Pancreas (tissue), 10 donors: ENCODE data around the gene MRGPRD. TPM values are rescaled to one million over a fixed set of nuclear protein-coding genes. Genes with fewer than 3 reads are reported as not detected.
A peak's percentile ranks its signal among the peaks of the same experiment; 100 is the strongest.

Experiments used
- ATAC-seq, 4 donors: fragments of 200-7000 bp; cut with Tn5 transposase; one replicate each; pipeline versions ENCODE4 v1.8.0 to v1.9.1; 2020; ENCODE audit warnings: mild to moderate bottlenecking in 4 of 4, moderate library complexity in 4 of 4
- DNase-seq, 6 donors: peaks; one replicate each; pipeline ENCODE4 v3.0.0-alpha.2; 2020
- FAIRE-seq: peaks from 2 replicates; lab custom pipeline; 2012; peaks lifted over from hg19 to GRCh38; lab: Jason Lieb, UNC
- H3K27ac ChIP-seq, 4 donors: fragments of 200-600 bp; sonication (generic); 1 replicate in 3 of 4; 2 replicates in 1 of 4; pipeline versions ENCODE4 v1.5.0 to v1.8.0; 2020
- H3K27me3 ChIP-seq, 4 donors: fragments of 200-600 bp; one replicate each; pipeline ENCODE4 v1.8.0; 2021
- H3K36me3 ChIP-seq, 3 donors: fragments of 200-600 bp; sonication (generic) in 1 of 3; one replicate each; pipeline versions ENCODE4 v1.5.0 to v1.8.0; 2020 to 2021
- H3K4me1 ChIP-seq, 3 donors: fragments of 200-600 bp; one replicate each; pipeline ENCODE4 v1.8.0; 2021
- H3K4me3 ChIP-seq, 4 donors: fragments of 200-600 bp; sonication (generic) in 2 of 4; one replicate each; pipeline versions ENCODE4 v1.5.0 to v1.8.0; 2020 to 2021
- H3K9me3 ChIP-seq, 4 donors: fragments of 200-600 bp; one replicate each; pipeline ENCODE4 v1.8.0; 2021
- WGBS, 2 donors: extraction: QIAGEN DNeasy Blood & Tissue Kit; methylation state at CpG; one replicate each; pipeline ENCODE4 v1.1.7; 2013; 5-methylcytosine and 5-hydroxymethylcytosine counted together
- intact Hi-C, 3 donors: fragments of 100-400 bp; cut with DNase I; formaldehyde crosslinking; loops; one replicate each; pipeline versions ENCODE4 v1.11.1 to v1.14.2; 2022
- polyA plus RNA-seq, 2 donors: library from polyadenylated mRNA; stranded (reverse); fragments of 200-250 nt; gene quantifications; one replicate each; pipeline ENCODE4 v1.2.3, GENCODE V29; 2013
- total RNA-seq, 6 donors: library from RNA; stranded (reverse); fragmentation: NEBNext Ultra II Directional in 4 of 6; extraction: Animal tissue kit (Norgen Biotek cat#: 25700) in 4 of 6; gene quantifications; one replicate each; pipeline versions ENCODE4 v1.2.1 to v1.2.4, GENCODE V29; 2021 to 2023
- TF ChIP-seq, protein P1 (sequence below), 4 donors: fragments of 200-600 bp; sonication (generic) in 3 of 4; IDR thresholded peaks; one replicate each; pipeline versions ENCODE4 v1.5.0 to v1.8.0; 2021; ENCODE audit warnings: antibody characterized with exemption in 4 of 4
- donor health status: healthy with polysubstance abuse.
- donor health status: DM: no; HTN: no; CAD: no; lungs with moderate emphysema.
- donor health status: DM: no; HTN: no; CAD: no.
- donor health status: control.
- donor health status: control.
- donor health status: Bipolar disorder and iron deficiency.
- donor health status: DM: yes; HTN: yes; CAD: no.
- donor health status: DM: no; HTN: no; CAD: no.
- donor health status: DM: no; HTN: no; CAD: no.
- donor health status: DM: yes; HTN: yes; CAD: no.

The MRGPRD gene
- total and polyA plus RNA-seq, 8 donors = not detected

DNA sequence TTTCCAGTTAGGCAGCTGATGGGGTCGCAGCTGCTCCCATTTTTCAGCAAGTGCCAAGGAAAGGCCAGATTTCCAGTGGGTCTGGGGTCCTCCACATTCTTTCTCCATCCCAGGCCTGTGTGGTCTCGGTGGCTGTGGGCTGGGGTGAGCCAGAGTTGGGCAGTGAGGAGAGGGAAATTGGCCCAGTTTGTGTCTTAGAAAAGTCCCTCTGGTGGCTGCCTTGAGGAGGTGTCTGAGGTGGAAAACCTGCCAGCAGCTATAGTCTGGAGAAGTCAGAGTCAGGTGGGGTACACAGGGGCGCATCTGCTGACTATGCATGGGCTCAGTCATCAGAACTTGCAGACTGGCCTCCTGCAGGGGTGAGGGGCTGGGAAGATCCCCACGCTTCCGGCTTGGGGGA, 30.5 kb downstream of the MRGPRD start:
- TF ChIP-seq, protein P1, sequence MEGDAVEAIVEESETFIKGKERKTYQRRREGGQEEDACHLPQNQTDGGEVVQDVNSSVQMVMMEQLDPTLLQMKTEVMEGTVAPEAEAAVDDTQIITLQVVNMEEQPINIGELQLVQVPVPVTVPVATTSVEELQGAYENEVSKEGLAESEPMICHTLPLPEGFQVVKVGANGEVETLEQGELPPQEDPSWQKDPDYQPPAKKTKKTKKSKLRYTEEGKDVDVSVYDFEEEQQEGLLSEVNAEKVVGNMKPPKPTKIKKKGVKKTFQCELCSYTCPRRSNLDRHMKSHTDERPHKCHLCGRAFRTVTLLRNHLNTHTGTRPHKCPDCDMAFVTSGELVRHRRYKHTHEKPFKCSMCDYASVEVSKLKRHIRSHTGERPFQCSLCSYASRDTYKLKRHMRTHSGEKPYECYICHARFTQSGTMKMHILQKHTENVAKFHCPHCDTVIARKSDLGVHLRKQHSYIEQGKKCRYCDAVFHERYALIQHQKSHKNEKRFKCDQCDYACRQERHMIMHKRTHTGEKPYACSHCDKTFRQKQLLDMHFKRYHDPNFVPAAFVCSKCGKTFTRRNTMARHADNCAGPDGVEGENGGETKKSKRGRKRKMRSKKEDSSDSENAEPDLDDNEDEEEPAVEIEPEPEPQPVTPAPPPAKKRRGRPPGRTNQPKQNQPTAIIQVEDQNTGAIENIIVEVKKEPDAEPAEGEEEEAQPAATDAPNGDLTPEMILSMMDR (IDR thresholded peaks at IDR 0.05) = no peak
- 73 to 75% methylated on average over 5 of the region's 5 CpGs for WGBS, 2 donors
- no peak for FAIRE-seq
- DNase-seq = peak in 1 of 6 donors; percentile 6
- no peaks in the 10 kb centered on the region for H3K4me1 ChIP-seq
- H3K27ac ChIP-seq = no peak overlapping the region
- intact Hi-C loops = no loop called here
- no peak for ATAC-seq
- no peaks in the 10 kb centered on the region for H3K9me3 ChIP-seq
- no peaks in the 10 kb centered on the region for H3K27me3 ChIP-seq
- no peak overlapping the region for H3K4me3 ChIP-seq
- H3K36me3 ChIP-seq = no peaks in the 10 kb centered on the region

DNA sequence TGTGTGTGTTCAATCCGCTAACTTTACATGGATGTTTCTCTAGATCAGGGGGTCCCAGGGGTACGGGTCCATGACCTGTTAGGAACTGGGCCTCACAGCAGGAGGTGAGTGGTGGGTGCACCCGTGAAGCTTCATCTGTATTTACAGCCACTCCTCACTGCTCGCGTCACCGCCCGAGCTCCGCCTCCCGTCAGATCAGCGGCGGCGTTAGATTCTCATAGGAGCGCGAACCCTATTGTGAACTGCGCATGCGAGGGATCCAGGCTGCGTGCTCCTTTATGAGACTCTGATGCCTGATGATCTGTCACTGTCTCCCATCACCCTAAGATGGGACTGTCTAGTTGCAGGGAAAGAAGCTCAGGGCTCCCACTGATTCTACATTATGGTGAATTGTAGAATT, 31.9 kb downstream of the MRGPRD start:
- no peaks in the 10 kb centered on the region for H3K27me3 ChIP-seq
- H3K27ac ChIP-seq = no peak overlapping the region
- ATAC-seq = no peak
- no peak for FAIRE-seq
- WGBS, 2 donors = 90 to 91% methylated on average over 17 of the region's 17 CpGs
- H3K36me3 ChIP-seq = no peaks in the 10 kb centered on the region
- DNase-seq = no peak
- no peak overlapping the region for H3K4me3 ChIP-seq
- no peaks in the 10 kb centered on the region for H3K9me3 ChIP-seq
- intact Hi-C loops = no loop called here
- H3K4me1 ChIP-seq = no peaks in the 10 kb centered on the region
- TF ChIP-seq, protein P1 (IDR thresholded peaks at IDR 0.05) = no peak

DNA sequence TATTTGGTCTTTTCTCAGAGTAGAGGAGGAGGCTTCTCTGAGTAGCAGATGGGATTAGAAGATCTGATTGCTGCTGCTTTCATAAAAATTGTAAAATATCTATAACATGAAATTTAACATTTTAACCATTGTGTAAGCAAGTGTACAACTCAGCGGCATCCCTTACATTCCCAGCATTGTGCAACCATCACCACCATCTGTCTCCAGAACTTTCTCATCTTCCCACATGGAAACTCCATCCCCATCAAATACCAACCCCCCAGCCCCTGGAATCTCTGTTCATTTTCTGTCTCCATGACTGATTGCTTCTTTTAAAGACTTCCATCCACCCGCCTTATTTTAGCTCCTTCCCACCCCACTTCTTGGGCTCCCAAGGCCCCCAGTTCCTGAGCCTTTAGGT, 32.3 kb downstream of the MRGPRD start:
- WGBS, 2 donors = 50 to 63% methylated on average over 2 of the region's 2 CpGs
- Histone ChIP-seq H3K27ac (no peak overlapping the region), H3K36me3 (no peaks in the 10 kb centered on the region), H3K4me1 (no peaks in the 10 kb centered on the region), H3K27me3 (no peaks in the 10 kb centered on the region), H3K4me3 (no peak overlapping the region), H3K9me3 (no peaks in the 10 kb centered on the region)
- ATAC-seq (no peak), FAIRE-seq (no peak), DNase-seq (no peak)
- intact Hi-C loops = no loop called here
- TF ChIP-seq, protein P1 (IDR thresholded peaks at IDR 0.05) = no peak

DNA sequence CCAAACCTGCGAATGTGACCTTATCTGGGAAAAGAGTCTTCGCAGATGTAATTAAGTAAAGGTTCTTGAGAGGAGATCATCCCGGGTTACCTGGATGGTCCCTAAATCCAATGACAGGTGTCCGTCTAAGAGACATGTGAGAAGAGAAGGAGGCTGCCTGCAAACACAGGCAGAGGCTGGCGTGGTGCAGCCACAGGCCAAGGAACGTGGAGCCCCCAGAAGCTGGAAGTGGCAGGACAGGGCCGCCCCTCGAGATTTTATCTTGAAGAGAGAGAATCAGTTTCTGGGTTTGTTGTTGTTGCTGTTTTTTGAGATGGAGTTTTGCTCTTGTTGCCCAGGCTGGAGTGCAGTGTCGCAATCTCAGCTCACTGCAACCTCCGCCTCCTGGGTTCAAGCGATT, 33.6 kb downstream of the MRGPRD start:
- no peaks in the 10 kb centered on the region for H3K9me3 ChIP-seq
- H3K27ac ChIP-seq = peak overlapping the region in 1 of 4 donors; percentile 22
- TF ChIP-seq, protein P1 (IDR thresholded peaks at IDR 0.05) = no peak
- FAIRE-seq (no peak), ATAC-seq (no peak), DNase-seq (peak in 1 of 6 donors; percentile 13)
- no peaks in the 10 kb centered on the region for H3K36me3 ChIP-seq
- H3K27me3 ChIP-seq = no peaks in the 10 kb centered on the region
- no peaks in the 10 kb centered on the region for H3K4me1 ChIP-seq
- intact Hi-C loops = no loop called here
- no peak overlapping the region for H3K4me3 ChIP-seq
- WGBS, 2 donors = 59 to 62% methylated on average over 11 of the region's 11 CpGs

DNA sequence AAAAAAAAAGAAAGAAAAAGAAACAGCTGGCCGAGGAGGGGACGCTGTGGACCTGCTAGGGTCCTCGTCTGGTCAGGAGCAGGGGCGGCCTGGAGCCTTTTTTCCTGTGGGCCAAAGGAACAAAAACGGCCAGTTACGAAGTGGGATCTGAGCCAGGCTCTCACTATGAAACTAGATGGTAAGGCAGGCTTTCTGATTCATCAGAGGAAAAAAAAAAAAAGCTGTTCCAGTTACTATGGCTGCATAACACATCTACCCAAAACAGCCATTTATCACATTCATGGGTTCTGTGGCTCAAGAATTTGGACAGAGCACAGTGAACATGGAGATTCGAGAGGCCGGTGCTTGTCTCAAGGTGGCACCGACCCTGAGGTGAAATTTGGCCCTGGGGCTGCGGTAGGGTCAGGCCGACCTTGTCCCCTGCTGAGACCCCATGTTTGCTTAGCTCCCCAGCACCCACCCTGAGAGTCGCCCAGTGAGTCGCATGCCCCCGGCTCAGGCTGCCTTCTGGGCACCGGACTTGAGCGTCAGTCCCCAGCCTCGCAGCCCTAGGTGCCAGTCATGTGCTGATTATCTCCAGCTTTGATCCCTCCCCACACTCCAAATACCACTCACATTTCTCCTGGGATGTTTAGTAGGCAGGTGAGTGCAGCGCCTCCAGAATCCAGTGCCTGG, 34.2 kb downstream of the MRGPRD start:
- 26 to 30% methylated on average over 18 of the region's 18 CpGs for WGBS, 2 donors
- intact Hi-C loops = no loop called here
- DNase-seq (peak in 2 of 6 donors; percentile 33 to 38), ATAC-seq (peak; percentile 59 to 81 (median 78)), FAIRE-seq (no peak)
- TF ChIP-seq, protein P1 (IDR thresholded peaks at IDR 0.05) = no peak
- H3K27me3 ChIP-seq = no peaks in the 10 kb centered on the region
- H3K9me3 ChIP-seq = no peaks in the 10 kb centered on the region
- H3K4me1 ChIP-seq = no peaks in the 10 kb centered on the region
- H3K36me3 ChIP-seq = no peaks in the 10 kb centered on the region
- peak overlapping the region in 3 of 4 donors; percentile 22 to 60 (median 48) for H3K27ac ChIP-seq
- no peak overlapping the region for H3K4me3 ChIP-seq
